DOHH2 (cell line): ENCODE measurements around the gene RASSF10.

Source experiments
- H3F3A ChIP-seq: fragments of 200-600 bp; sonication (generic), shearing (Covaris generic); 2 replicates; pipeline ENCODE4 v1.6.0; 2016; ENCODE audit warnings: antibody characterized with exemption, mild to moderate bottlenecking; ENCODE audit not compliant: control insufficient read depth, insufficient read depth
- H3K27ac ChIP-seq: fragments of 200-600 bp; sonication (generic); 2 replicates; pipeline ENCODE4 v1.5.1; 2014; ENCODE audit warnings: low read depth, mild to moderate bottlenecking, low read length, moderate library complexity
- H3K27me3 ChIP-seq: fragments of 200-600 bp; sonication (generic); 2 replicates; pipeline ENCODE4 v1.6.1; 2014; ENCODE audit warnings: mild to moderate bottlenecking, low read length, mixed read lengths; ENCODE audit not compliant: control insufficient read depth
- H3K36me3 ChIP-seq: fragments of 200-600 bp; sonication (generic); 2 replicates; pipeline ENCODE4 v1.6.1; 2014; ENCODE audit warnings: mild to moderate bottlenecking, low read length, moderate library complexity, mixed read lengths; ENCODE audit not compliant: control insufficient read depth
- H3K4me1 ChIP-seq: fragments of 200-600 bp; sonication (generic); 2 replicates; pipeline ENCODE4 v1.6.1; 2014; ENCODE audit warnings: mild to moderate bottlenecking, low read length, mixed read lengths; ENCODE audit not compliant: control insufficient read depth
- H3K4me2 ChIP-seq: fragments of 200-600 bp; sonication (generic); 2 replicates; pipeline ENCODE4 v1.6.0; 2014; ENCODE audit warnings: mild to moderate bottlenecking, low read length, moderate library complexity
- H3K4me3 ChIP-seq: fragments of 200-600 bp; sonication (generic); 2 replicates; pipeline ENCODE4 v1.5.1; 2014; ENCODE audit warnings: mild to moderate bottlenecking, low read length, mixed read lengths
- H3K79me2 ChIP-seq: fragments of 200-600 bp; sonication (generic); 2 replicates; pipeline ENCODE4 v1.6.1; 2014; ENCODE audit warnings: mild to moderate bottlenecking, low read length, mixed read lengths; ENCODE audit not compliant: control insufficient read depth
- H3K9me2 ChIP-seq: fragments of 200-600 bp; sonication (generic); replicated peaks from 2 replicates; pipeline ENCODE4 v1.6.1; 2014; ENCODE audit warnings: mild to moderate bottlenecking, low read length, mixed read lengths; ENCODE audit not compliant: control insufficient read depth
- H3K9me3 ChIP-seq: fragments of 200-600 bp; sonication (generic); 2 replicates; pipeline ENCODE4 v1.6.1; 2014; ENCODE audit warnings: antibody characterized with exemption, low read length, mixed read lengths; ENCODE audit not compliant: control insufficient read depth, insufficient read depth
- H4K20me1 ChIP-seq: fragments of 200-600 bp; sonication (generic); 2 replicates; pipeline ENCODE4 v1.6.0; 2014; ENCODE audit warnings: low read depth, mild to moderate bottlenecking, antibody characterized with exemption, low read length, moderate library complexity; ENCODE audit not compliant: control insufficient read depth, insufficient read depth
- EZH2phosphoT487 ChIP-seq: fragments of 200-600 bp; sonication (generic); IDR thresholded peaks from 2 replicates; pipeline ENCODE4 v1.6.1; 2017; ENCODE audit warnings: borderline replicate concordance, mild to moderate bottlenecking, antibody characterized with exemption, low read length, moderate library complexity, mixed read lengths
- TF ChIP-seq, protein P1 (sequence below): fragments of 200-600 bp; sonication (generic); IDR thresholded peaks from one replicate; pipeline ENCODE4 v1.5.1; 2014; ENCODE audit warnings: antibody characterized with exemption, mild to moderate bottlenecking, low read depth, low read length; ENCODE audit not compliant: poor library complexity, severe bottlenecking

Gene RASSF10

DNA sequence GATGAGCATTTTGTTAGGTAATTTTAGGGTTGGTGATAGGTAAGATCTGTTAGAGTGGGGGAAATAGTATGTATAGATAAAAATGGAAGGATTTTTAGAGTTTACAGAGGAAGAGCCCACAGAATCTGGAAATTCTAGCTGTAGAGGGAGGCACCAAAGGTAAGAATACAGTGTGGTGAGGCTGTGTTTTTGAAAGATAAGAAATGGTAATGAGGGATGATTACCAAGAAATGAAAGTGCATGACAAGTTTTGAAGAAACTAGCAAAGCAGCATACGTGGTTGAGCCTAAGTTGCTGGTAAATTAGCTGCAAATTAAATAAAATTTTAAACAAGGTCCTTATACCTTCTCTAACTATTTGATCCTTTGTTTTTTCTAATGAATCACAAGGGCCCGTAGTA lies 14.6 kb upstream of the RASSF10 start:
- Histone ChIP-seq H3K79me2 (no peaks in the 10 kb centered on the region), H3K9me3 (no peaks in the 10 kb centered on the region), H3K4me1 (no peaks in the 10 kb centered on the region), H3K27me3 (no peaks in the 10 kb centered on the region), H3K27ac (no peak overlapping the region), H3K4me3 (no peak overlapping the region), H3K36me3 (no peaks in the 10 kb centered on the region), H3F3A (no peaks in the 10 kb centered on the region), H4K20me1 (no peaks in the 10 kb centered on the region), H3K9me2 (no peaks in the 10 kb centered on the region; the same call in 1 of the 2 replicates), H3K4me2 (no peak overlapping the region)
- no peak for TF ChIP-seq EZH2phosphoT487
- TF ChIP-seq, protein P1, sequence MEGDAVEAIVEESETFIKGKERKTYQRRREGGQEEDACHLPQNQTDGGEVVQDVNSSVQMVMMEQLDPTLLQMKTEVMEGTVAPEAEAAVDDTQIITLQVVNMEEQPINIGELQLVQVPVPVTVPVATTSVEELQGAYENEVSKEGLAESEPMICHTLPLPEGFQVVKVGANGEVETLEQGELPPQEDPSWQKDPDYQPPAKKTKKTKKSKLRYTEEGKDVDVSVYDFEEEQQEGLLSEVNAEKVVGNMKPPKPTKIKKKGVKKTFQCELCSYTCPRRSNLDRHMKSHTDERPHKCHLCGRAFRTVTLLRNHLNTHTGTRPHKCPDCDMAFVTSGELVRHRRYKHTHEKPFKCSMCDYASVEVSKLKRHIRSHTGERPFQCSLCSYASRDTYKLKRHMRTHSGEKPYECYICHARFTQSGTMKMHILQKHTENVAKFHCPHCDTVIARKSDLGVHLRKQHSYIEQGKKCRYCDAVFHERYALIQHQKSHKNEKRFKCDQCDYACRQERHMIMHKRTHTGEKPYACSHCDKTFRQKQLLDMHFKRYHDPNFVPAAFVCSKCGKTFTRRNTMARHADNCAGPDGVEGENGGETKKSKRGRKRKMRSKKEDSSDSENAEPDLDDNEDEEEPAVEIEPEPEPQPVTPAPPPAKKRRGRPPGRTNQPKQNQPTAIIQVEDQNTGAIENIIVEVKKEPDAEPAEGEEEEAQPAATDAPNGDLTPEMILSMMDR = no peak

DNA sequence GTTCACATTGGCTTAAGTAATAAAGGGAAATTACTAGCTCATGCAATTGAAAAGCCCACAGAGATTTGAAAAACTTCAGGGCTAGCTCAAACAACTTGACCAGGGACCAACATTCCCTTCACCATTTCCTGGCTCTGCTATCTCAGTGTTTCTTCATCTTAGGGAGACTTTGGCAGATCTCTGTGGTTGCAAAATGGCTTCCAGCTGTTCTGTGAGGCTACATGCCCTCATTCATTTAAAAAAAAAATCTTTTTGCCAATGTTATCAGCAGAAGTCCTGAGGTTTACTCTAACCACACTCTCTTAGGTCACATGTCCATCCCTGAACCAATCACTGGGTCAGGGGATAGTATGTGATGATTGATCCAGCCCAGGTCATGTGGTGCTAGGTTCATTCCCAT lies 13.9 kb upstream of the RASSF10 start:
- Histone ChIP-seq H3K4me2 (no peak overlapping the region), H3F3A (no peaks in the 10 kb centered on the region), H3K9me2 (no peaks in the 10 kb centered on the region; the same call in 1 of the 2 replicates), H3K36me3 (no peaks in the 10 kb centered on the region), H3K79me2 (no peaks in the 10 kb centered on the region), H3K9me3 (no peaks in the 10 kb centered on the region), H3K4me3 (no peak overlapping the region), H4K20me1 (no peaks in the 10 kb centered on the region), H3K4me1 (no peaks in the 10 kb centered on the region), H3K27ac (no peak overlapping the region), H3K27me3 (no peaks in the 10 kb centered on the region)
- TF ChIP-seq EZH2phosphoT487 = no peak
- TF ChIP-seq, protein P1 = no peak

DNA sequence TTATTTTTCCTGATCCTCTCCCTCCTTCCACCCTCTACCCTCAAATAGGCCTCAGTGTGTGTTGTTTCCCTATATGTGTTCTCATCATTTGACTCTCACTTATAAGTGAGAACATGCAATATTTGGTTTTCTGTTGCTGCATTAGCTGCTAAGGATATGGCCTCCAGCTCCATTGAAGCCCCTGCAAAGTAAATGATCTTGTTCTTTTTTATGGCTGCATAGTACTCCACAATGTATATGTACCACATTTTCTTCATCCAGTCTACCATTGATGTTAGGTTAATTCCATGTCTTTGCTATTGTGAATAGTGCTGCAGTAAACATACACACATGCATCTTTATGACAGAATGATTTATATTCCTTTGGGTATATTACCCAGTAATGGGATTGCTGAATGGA lies 13.3 kb upstream of the RASSF10 start:
- Histone ChIP-seq H3K79me2 (no peaks in the 10 kb centered on the region), H3K27ac (no peak overlapping the region), H3K4me2 (no peak overlapping the region), H3K9me2 (no peaks in the 10 kb centered on the region; the same call in 1 of the 2 replicates), H3K4me1 (no peaks in the 10 kb centered on the region), H3K27me3 (no peaks in the 10 kb centered on the region), H3K36me3 (no peaks in the 10 kb centered on the region), H3K9me3 (no peaks in the 10 kb centered on the region), H4K20me1 (no peaks in the 10 kb centered on the region), H3F3A (no peaks in the 10 kb centered on the region), H3K4me3 (no peak overlapping the region)
- TF ChIP-seq EZH2phosphoT487 = no peak
- TF ChIP-seq, protein P1 = no peak
